AG10803 (cell line): ENCODE measurements around the gene DNAI2.

Experiments
- DNase-seq: peaks from one replicate; pipeline ENCODE4 v3.0.0; 2010; ENCODE audit warnings: low read depth
- H3K4me3 ChIP-seq: 2 replicates; pipeline ENCODE4 v1.5.1; 2011; ENCODE audit warnings: mild to moderate bottlenecking, low read length, control low read depth
- CTCF ChIP-seq: conservative IDR thresholded peaks from 2 replicates; pipeline ENCODE4 v1.5.1; 2011; ENCODE audit warnings: mild to moderate bottlenecking, low read length, control low read depth, inconsistent platforms

DNAI2 gene

GRCh38 chr17:74337834-74338500 lies 63.9 kb downstream of the DNAI2 start:
- no peak overlapping the region for H3K4me3 ChIP-seq
- TF ChIP-seq CTCF, result no peak
- DNase-seq, result no peak

- H3K4me3 ChIP-seq, result no peak overlapping the region
- no peak for TF ChIP-seq CTCF
- DNase-seq, result no peak
Observed at GRCh38 chr17:74339537-74340195, 65.6 kb downstream of the DNAI2 start.

GRCh38 chr17:74340470-74341023 lies 66.5 kb downstream of the DNAI2 start:
- no peak for DNase-seq
- no peak for TF ChIP-seq CTCF
- H3K4me3 ChIP-seq, result no peak overlapping the region

- TF ChIP-seq CTCF, result no peak
- H3K4me3 ChIP-seq, result no peak overlapping the region
- no peak for DNase-seq
Observed at GRCh38 chr17:74342224-74342623, 68.2 kb downstream of the DNAI2 start.

GRCh38 chr17:74343121-74343520 lies 69.1 kb downstream of the DNAI2 start:
- no peak for DNase-seq
- no peak overlapping the region for H3K4me3 ChIP-seq
- TF ChIP-seq CTCF, result no peak

GRCh38 chr17:74343526-74344284 lies 69.7 kb downstream of the DNAI2 start:
- DNase-seq, result no peak
- no peak for TF ChIP-seq CTCF
- H3K4me3 ChIP-seq, result no peak overlapping the region
